HG03558 (cell line): Measurements from ENCODE around the gene HOXB6.

Experiments
- ATAC-seq: cut with Tn5 transposase; IDR thresholded peaks from one replicate; pipeline ENCODE4 v1.9.1; 2021; ENCODE audit warnings: moderate number of reproducible peaks; ENCODE audit not compliant: unreplicated experiment; ENCODE audit errors: extremely low read depth

The HOXB6 gene

GRCh38 chr17:48611213-48611612 lies 6.4 kb upstream of the HOXB6 start:
- ATAC-seq = no peak

- no peak for ATAC-seq
Observed at GRCh38 chr17:48610282-48611211, 5.8 kb upstream of the HOXB6 start, which contains the start of gene HOXB7. TSS of gene HOXB7 (minus strand) at chr17:48611017. CDS start at chr17:48610918, 99 bp downstream.

- ATAC-seq = no peak
Observed at GRCh38 chr17:48609759-48610281, 5.0 kb upstream of the HOXB6 start.

GRCh38 chr17:48609033-48609432 lies 4.2 kb upstream of the HOXB6 start:
- ATAC-seq = no peak

- no peak for ATAC-seq
Observed at GRCh38 chr17:48608494-48608834, 3.7 kb upstream of the HOXB6 start.

GRCh38 chr17:48606892-48607614 lies 2.3 kb upstream of the HOXB6 start:
- ATAC-seq = no peak

- ATAC-seq = no peak
Observed at GRCh38 chr17:48605991-48606891, 1.5 kb upstream of the HOXB6 start.

GRCh38 chr17:48605409-48605919 lies 678 bp upstream of the HOXB6 start:
- no peak for ATAC-seq

GRCh38 chr17:48603959-48604769 lies 622 bp downstream of the HOXB6 start:
- no peak for ATAC-seq

GRCh38 chr17:48601539-48602425 lies 3.0 kb downstream of the HOXB6 start:
- ATAC-seq = no peak

GRCh38 chr17:48601207-48601538 lies 3.6 kb downstream of the HOXB6 start:
- ATAC-seq = no peak

- ATAC-seq = no peak
Observed at GRCh38 chr17:48600244-48601098, 4.3 kb downstream of the HOXB6 start.

- no peak for ATAC-seq
Observed at GRCh38 chr17:48599354-48599753, 5.4 kb downstream of the HOXB6 start.

- ATAC-seq = no peak
Observed at GRCh38 chr17:48598736-48599135, 6.0 kb downstream of the HOXB6 start.

- ATAC-seq = no peak
Observed at GRCh38 chr17:48597778-48598631, 6.8 kb downstream of the HOXB6 start.

- no peak for ATAC-seq
Observed at GRCh38 chr17:48597528-48597777, 7.3 kb downstream of the HOXB6 start.
